Measurements from ENCODE around the gene CLEC2L.

The CLEC2L gene

DNA sequence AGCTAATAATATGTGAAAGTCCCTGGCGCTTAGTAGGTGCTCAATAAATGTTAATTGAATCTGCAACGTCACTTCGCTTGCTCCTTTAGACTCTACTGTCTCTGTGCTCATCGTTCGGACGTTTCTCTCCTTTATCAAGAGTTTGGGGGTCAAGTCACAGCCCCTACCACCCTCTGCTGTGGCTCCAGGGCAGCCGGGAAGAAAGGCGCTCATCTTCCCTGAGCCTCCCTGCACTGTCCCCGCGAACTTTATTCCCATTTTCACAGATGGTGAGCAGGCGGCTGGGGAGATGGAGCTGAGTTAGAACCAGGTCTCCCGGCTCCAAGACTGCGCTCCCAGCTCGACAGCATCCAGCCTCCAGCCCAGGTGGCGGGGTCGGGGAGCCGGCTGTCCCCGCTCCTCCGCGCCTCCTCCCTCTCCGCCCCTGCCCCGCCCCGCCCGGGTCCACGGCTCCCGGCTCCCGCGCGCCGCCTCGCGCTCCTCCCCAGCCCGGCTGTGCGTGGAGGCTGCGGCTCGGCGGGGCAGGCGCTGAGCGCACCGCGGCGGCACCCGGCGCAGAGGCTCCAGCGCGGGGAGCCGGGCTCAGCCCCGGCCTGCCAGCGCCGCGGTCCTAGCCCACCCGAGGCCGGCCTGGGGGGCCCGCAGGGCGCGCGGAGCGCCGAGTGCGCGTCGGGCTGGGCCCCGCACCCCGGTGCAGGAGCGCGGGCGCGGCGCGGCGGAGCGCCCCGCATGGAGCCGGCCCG lies at the start of gene CLEC2L:
TSS of gene CLEC2L (plus strand) at position 487 of the 743 bp plus-strand sequence. CDS start at position 730, 243 bp downstream.
- DNase-seq (ENCODE audit: low read depth in 2 of 2): no peak

DNA sequence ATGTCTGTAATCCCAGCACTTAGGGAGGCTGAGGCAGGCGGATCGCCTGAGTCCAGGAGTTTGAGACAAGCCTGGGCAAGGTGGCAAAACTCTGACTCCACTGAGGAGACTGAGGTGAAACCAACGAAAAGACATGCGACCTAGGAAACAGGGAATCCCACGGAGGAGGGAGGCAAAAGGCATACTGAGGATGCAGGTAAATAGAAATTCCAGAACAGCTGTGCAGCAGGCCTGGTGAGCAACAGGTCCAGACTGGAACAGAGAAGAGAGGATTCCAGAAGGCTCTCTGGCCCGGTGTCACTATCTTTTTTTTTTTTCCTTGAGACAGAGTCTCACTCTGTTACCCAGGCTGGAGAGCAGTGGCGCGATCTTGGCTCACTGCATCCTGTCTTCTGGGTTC lies 47.3 kb upstream of the CLEC2L start:
- no peak for DNase-seq (ENCODE audit: low read depth in 2 of 2)

DNA sequence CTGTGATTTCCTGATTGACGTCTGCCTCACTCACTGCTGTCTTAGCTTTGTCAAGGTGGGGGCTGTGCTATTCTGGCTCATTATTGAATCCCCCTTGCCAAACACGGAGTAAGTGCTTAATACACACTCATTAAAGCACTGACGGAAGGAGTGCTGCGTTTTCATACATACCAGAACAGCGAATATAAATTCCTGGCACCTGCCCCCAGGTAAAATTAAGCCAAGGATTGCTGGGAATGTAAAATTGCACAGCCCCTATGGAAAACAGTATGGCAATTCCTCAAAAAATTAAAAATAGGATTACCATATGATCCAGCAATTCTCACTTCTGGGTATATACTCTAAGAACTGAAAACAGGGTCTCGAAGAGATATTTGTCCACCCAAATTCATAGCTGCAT lies 46.6 kb upstream of the CLEC2L start:
- no peak for DNase-seq (ENCODE audit: low read depth in 2 of 2)

DNA sequence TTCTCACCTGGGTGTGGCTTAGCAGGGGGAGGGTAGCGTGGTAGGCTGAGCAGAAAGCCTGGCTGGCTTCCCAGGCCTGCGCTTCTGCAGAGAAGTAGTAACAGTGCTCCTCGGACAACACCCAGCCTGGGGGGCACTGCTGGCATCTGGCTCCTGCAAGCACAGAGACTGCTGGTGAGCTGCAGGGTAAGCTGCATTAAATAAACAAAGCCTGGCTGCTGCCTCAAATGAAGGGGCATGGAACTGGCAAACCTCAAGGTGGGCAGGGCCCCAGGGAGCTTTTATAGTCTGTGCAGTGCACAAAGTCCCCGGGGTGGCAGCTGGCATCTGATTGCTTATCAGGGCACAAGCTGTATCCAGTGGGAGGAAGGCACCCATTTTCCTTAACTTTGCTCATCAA lies 43.9 kb upstream of the CLEC2L start:
- no peak for DNase-seq (ENCODE audit: low read depth in 2 of 2)

DNA sequence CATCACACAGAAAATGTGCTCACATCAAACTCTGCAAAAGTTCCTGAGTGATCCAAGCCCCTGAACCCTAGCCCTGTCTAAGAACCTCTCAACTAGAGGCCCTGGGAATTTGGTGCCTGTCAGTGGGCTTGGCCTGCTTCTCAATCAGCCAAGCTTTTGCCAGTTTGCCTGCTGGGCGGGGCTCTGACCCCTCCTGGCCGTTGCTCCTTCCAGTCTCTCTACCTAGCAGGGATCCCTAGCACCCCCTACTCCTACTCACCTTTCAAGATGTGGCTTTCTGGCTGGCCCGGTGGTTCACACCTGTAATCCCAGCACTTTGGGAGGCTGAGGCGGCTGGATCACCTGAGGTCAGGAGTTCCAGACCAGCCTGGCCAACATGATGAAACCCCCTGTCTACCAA lies 42.1 kb upstream of the CLEC2L start:
- DNase-seq (ENCODE audit: low read depth in 2 of 2): no peak

DNA sequence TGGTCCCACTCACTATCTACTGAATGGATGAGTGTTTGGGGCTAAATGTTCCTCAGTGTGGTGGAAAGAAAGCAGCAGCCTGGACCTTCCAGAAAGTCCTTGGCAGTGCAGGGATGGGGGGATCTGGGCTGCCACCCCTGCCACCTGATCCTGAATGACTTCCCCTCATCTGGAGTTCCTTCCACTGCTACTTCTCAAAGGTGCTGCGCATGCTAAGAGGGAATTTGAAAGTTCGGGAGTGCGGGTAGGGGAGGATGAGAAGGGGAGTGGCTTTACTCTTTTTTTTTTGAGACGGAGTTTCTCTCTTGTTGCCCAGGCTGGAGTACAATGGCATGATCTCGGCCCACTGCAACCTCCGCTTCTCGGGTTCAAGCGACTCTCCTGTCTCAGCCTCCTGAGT lies 41.4 kb upstream of the CLEC2L start:
- DNase-seq (ENCODE audit: low read depth in 2 of 2): no peak

DNA sequence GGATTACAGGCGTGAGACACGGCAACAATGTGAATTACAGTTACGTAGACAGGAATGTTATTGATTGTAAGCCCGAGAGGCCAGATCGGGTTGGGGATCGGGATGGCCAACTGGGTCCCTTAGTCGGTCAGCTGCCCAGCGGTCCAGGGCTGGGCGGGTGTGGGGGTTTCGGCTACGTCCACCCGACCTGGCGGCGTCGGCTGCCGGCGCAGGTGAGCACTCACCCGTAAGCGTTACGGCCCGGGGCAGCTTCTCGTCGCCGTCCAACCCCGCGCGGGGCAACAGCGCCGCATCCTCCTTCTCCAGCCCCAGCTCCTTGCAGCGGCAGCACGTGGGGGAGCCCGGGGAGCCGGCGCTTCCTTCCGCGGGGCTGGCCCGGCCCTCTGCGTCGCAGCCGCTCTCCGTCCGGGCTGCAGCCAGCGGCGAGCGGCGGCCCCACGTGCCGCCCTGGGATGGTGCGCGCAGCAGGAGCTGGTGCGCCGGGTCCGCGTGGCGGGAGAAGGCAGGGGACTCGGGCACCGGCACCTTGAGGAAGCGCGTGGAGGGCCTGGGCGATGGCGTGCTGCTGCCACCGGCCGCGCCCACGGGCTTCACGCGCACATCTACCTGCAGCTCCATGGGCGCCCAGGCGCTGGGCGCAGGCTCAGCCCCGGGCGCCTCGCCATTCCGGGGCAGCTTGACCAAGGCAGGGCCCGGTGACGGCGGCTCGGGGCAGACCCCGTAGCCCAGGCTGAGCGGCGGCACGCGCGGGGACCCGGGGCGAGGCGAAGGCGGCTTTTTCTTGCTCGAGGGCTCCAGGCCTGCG lies 40.6 kb upstream of the CLEC2L start:
- peak in 1 of 2 donors; percentile 4 for DNase-seq (ENCODE audit: low read depth in 2 of 2)

DNA sequence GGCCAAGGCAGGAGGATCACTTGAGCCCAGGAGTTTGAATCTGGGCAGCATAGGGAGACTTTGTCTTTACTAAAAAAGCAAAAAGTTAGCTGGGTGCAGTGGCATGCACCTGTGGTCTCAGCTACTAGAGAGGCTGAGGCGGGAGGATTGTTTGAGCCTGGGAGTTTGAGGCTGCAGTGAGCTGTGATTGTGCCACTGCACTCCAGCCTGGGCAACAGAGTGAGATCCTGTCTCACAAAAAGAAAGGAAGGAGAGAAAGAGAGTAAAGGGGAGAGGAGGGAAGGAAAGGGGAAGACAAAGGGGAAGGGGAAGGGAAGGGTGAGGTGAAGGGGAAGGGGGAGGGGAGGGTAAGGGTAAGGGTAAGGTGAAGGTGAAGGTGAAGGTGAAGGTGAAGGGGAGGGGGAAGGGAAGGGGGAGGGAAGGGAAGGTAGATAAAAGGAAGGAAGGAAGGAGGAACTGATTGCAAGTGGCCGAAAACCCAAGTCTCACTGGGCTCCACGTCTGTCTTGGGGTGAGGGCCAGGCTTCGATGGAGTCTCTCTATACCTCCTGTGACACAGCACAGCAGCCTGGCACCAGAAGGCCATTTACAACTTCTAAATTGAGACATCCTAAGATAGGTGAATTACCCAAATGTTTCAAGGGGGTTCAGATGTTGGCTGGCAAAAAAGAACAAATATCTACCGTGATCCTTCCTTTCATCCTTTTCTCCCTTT lies 36.0 kb upstream of the CLEC2L start:
- DNase-seq (ENCODE audit: low read depth in 2 of 2): no peak

DNA sequence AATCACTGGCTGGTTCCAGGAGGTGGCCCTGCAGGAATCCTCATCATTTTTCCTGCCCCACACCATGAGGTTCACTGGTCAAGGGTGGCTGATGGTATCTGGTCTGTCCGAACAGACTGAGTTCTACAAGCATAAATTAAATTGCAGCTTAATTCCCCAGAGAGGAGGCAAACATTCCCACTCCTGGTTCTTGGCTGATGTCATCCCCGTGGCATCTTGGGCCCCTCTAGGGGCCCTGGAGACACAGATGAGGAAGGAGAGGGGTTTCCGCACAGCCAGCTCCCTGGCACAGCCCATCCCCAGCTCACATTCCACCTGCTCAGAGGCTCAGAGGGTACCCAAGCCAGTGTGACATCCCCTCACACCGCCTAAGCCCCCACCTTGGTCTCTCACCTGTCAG lies 34.7 kb upstream of the CLEC2L start:
- DNase-seq (ENCODE audit: low read depth in 2 of 2): no peak

DNA sequence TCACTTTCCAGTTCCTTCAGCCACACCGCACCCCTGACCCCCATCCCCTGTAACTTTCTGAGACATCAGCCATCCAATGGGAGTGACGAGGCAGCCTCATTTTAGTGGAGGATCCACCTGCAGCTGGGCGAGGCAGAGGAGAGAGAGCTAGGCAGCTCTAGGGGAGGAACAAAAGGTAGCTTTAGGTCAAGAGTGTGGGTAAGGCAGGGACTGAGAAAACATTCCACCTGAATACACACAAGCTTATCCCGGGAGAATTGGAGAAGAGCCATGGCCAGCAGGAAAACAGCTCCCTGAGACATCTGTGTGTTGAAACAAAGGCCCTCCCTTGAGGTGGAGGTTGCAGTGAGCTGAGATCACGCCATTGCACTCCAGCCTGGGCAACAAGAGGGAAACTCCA lies 33.4 kb upstream of the CLEC2L start:
- DNase-seq (ENCODE audit: low read depth in 2 of 2): no peak

DNA sequence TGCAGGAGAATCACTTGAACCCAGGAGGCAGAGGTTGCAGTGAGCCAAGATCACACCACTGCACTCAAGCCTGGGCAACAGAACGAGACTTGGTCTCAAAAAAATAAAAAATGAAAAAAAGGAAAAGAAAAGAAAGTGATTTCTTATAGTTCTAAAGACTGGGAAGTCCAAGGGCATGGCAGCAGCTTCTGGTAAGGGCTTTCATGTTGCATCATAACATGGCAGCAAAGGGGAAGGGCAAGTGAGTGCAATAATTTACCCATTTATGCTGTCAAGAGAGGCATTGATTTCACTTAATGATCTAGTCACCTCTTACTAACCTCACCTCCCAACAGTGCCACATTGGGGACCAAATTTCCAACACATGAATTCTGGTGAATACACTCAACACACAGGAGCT lies 31.2 kb upstream of the CLEC2L start:
- DNase-seq (ENCODE audit: low read depth in 2 of 2): no peak

DNA sequence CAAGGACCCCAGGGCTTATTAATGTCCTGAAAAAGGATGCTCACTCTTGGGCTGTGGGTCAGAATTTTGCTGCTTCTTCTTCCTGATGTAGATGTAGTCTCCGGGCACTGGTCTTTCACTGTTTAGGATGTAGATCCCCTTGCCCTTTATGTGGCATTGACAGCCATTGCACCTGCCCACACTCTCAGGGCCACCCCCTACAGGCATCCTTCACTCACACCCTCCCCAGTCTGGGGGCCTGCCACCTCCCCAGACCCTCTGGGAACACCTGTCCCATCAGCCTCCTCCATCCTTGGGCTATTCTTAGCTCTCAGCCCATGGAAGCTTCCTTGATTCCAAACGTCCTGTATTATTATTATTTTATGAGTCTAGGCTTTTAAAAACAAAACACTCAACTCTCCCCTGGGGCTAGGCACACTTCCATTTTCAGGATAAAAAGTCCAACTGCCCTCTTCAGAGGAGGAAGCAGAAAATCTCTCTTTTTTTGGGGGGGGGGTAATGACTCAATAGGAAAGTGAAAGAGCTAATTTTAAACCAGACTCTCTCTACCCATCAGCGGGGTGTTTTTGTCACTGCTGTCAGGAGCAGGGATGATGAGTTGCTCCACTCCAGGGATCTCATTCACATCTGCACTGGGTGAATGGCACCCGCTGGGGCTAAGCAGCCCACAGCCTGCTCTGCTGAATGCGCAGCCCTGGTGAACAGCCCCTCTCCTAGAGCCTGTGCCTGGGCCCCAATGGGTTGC lies 28.5 kb upstream of the CLEC2L start:
- DNase-seq (ENCODE audit: low read depth in 2 of 2): no peak

DNA sequence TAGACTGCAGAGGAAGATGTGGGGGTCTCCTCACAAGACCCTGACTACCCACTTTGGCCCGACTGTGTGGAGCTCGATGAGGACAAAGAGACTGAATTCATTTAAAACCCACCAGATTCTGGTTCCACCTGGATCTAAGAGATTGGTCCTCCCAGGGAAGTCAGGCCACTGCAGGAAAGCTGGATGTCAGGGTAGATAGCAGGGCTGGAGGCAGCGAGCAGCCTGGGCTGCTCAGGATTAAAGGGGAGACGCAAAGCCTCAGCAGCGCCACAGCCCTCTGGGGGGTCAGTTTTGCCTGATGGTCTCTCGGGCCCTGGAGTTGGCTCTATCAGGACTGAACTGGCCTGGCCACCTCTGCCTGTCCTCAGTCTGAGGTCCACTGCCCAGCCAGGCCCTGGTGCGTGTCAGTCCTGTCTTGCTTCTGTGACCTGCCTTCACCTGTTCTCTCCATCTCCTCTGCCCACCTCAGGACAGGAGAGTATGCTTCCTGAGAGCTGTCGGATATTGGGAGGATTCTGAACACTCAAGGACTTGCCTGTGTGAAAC lies 27.8 kb upstream of the CLEC2L start:
- DNase-seq (ENCODE audit: low read depth in 2 of 2): no peak

DNA sequence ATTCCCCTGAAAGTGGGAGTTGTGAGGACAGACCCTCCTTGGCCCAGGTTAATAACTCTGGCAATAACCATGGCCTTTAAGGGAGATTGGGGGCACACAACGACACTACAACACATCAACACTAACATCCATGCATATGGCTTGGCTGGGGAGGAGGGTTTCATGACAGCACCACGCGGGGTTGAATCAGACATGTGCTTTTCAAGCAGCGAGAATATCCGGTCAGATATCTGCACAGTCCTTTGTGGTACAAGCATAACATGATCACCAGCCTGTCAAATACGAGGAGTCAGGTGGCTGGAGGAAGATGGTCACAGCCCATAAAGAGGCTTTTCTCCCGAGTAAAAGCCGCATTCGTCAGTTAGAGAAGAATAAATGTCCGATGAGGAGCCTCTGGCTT lies 27.0 kb upstream of the CLEC2L start:
- DNase-seq (ENCODE audit: low read depth in 2 of 2): no peak

DNA sequence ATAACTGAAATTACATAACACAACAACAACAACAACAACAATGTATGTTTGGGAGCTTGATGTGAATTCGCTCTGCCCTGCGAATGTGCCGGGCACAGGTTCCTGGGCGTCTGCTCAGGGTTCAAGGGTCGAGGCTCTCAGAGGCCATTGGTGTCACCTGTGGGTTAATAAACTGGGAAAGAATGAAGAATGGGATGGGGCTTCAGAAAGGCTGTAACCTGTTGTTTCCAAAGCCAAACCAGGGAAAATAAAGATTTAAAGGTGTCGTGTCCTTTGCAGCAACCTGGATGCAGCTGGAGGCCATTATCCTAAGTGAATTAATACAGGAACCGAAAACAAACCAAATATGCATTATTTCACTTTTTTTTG lies 22.7 kb upstream of the CLEC2L start:
- no peak for DNase-seq (ENCODE audit: low read depth in 2 of 2)

DNA sequence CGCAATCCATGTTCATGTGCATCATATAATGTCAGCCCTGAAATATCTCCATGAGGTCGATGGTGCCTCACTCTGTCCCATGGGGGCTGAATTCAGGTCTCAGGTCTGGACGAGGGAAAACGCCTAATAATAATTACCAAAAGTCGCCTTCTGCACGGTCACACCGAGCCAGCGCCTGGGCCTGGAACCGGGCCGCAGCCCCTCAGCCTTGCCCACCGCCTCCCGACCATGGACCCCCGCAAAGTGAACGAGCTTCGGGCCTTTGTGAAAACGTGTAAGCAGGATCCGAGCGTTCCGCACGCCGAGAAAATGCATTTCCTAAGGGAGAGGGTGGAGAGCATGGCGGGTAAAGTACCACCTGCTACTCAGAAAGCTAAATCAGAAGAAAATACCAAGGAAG lies 21.3 kb upstream of the CLEC2L start:
- no peak for DNase-seq (ENCODE audit: low read depth in 2 of 2)

DNA sequence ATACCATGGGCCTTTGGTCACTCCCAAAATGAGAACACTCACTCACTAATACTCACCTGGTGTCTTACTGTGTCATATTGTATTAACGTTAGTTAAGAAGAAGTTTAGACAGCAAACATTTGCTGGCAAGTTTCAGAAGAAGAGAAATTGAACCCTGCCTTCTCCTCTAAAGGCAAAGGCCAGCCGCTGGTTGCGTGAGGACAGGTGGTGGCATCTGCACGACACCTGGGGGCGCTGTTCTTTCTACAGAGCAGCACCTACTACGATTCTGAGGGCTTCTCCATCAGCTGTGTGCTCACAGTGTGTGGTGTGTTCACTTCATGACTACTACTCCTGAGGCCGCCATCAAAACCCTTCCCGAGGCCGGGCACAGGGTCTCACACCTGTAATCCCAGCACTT lies 17.9 kb upstream of the CLEC2L start:
- DNase-seq (ENCODE audit: low read depth in 2 of 2): no peak

DNA sequence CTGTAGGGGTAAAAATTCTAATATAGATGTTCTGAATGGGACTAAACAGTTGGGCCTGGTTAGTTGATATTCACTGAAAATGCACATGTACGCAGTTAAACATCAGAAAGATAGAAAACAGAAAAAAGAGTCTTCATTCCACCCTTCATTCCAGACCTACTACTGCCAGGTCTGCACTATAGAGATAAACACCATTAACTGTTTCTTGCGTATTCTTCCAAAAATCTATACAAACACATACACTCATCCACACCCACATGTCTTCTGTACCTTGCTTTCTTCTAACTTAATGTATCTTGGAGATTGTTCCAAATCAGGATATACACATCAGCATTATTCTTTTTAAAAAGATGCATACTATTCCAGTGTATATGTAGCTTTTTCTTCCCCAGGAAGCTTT lies 13.9 kb upstream of the CLEC2L start:
- no peak for DNase-seq (ENCODE audit: low read depth in 2 of 2)

DNA sequence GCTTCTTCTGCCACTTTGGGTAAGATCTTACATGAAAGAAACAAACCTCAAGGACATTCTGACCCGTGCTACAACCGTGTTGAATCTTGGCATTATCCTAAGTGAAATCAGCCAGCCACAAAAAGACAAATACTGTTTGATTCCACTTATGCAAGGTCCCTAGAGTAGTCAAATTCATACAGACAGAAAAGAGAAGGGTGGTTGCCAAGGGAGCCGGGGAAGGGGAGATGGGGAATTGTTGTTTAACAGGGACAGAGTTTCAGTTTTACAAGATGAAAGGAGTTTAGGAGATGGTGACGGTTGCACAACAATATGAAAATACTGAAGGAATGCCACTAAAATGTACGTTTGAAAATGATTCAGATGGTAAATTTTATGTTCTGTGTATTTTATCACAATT lies 12.2 kb upstream of the CLEC2L start:
- DNase-seq (ENCODE audit: low read depth in 2 of 2): no peak

DNA sequence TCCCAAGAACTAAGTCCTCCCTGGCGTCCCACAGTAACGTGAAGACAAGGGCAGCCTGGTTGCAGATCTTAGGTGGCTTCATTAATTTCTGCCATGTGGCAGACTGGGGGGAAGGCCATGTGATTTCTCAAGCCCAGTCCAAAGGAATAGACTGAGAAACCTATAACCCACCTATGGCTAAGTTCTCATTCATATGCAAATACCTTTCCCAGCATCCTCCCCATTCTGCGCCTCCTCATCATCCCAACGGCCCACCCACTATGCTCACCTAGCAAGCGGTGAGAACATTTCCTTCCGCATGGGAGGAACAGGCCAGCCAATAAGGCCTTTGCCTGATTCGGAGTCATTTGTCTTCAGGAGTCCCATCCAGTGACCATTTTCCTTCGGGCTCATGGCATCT lies 8.2 kb upstream of the CLEC2L start:
- no peak for DNase-seq (ENCODE audit: low read depth in 2 of 2)

DNA sequence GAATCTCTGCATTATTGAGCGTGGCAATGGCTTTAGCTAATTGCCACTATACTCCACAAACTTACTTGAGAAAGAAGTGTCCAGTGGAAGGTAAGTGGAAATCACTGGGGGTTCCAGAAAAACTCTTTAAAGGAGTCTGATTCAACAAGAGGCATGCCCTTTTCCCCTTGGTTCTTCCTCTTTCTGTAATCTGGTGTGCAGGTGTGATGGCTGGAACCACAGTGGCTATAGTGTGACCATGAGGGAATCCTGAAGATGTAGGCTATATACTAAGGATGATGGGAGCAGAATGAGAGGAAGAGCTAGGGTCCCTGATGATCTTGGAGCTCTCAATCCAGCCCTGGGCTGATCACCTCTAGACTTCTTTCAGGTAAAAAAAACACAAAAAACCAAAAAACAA lies 2.0 kb upstream of the CLEC2L start:
- DNase-seq (ENCODE audit: low read depth in 2 of 2): no peak

DNA sequence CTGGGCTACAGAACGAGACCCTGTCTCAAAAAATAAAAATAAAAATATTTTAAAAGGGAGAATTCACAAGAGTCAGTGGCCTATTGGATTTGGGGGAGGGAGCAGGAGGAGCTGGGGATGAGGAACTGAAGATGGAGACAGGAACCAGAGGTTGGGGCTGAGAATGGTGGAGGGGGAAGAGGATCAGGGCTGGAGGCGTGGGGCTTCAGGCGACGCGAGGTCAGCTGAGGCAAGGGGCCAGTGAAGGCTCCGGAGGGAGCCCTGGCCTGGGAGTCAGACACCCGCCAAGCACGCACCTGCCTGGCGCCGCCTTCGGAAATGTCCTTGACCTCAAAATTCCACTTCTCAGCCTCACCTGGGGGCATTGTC lies 671 bp upstream of the CLEC2L start:
- DNase-seq (ENCODE audit: low read depth in 2 of 2): no peak

Data from activated CD4-positive, alpha-beta T cell treated with anti-CD3 and anti-CD28 coated beads for 24 hours (primary cell).